ENCODE data around the gene RPIA.

DNA sequence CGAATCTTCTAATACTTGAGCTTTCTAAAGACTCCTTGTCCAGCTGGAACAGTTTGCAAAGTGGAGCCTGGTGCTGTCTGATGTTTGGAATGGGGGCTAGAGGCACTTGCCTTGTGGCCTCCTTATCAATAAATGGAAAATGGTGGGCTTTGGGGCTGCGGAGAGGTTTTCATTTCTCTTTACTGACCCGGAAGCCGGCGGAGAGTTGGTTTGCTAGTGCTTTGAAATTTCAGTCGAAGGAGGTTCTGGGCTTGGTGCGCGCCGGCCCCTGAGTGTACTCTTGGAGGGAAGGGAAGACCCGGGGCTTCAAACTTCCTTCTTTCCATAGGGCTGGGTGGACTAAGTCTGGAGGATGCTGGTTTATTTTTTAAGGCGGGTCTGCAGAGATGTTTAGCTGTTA is 714 bp downstream of the RPIA start:
- TF ChIP-seq, protein P1, sequence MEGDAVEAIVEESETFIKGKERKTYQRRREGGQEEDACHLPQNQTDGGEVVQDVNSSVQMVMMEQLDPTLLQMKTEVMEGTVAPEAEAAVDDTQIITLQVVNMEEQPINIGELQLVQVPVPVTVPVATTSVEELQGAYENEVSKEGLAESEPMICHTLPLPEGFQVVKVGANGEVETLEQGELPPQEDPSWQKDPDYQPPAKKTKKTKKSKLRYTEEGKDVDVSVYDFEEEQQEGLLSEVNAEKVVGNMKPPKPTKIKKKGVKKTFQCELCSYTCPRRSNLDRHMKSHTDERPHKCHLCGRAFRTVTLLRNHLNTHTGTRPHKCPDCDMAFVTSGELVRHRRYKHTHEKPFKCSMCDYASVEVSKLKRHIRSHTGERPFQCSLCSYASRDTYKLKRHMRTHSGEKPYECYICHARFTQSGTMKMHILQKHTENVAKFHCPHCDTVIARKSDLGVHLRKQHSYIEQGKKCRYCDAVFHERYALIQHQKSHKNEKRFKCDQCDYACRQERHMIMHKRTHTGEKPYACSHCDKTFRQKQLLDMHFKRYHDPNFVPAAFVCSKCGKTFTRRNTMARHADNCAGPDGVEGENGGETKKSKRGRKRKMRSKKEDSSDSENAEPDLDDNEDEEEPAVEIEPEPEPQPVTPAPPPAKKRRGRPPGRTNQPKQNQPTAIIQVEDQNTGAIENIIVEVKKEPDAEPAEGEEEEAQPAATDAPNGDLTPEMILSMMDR (conservative IDR thresholded peaks at IDR 0.05 in 1 of 2, IDR thresholded peaks at IDR 0.05 in 1 of 2; ENCODE audit: extremely low read depth in 1 of 2, insufficient read depth in 1 of 2, low read depth in 1 of 2, low read length in 2 of 2), result no peak
- no peak for TF ChIP-seq EZH2 (IDR thresholded peaks at IDR 0.05; ENCODE audit: borderline replicate concordance, low read length)
